OCI-LY3 (cell line): ENCODE results near the gene PES1.

ENCODE experiments used
- H2AFZ ChIP-seq: fragments of 200-600, 300-600 bp; shearing (Covaris generic); 2 replicates; pipeline ENCODE4 v1.6.0; 2014; ENCODE audit warnings: antibody characterized with exemption, low read depth, low read length
- H3K27ac ChIP-seq: fragments of 200-600, 300-600 bp; sonication (generic); 2 replicates; pipeline ENCODE4 v1.5.1; 2014; ENCODE audit warnings: mild to moderate bottlenecking, low read length, moderate library complexity, mixed read lengths
- H3K27me3 ChIP-seq: fragments of 200-600, 300-600 bp; sonication (generic); 2 replicates; pipeline ENCODE4 v1.6.1; 2014; ENCODE audit warnings: low read depth, low read length, mixed read lengths
- H3K36me3 ChIP-seq: fragments of 200-600, 300-600 bp; sonication (generic); replicated peaks from 2 replicates; pipeline ENCODE3; 2014; ENCODE audit warnings: low read depth, low read length, mixed read lengths
- H3K4me1 ChIP-seq: fragments of 300-600, 200-600 bp; sonication (generic); 2 replicates; pipeline ENCODE4 v1.6.1; 2014; ENCODE audit warnings: low read length, mixed read lengths
- H3K4me2 ChIP-seq: fragments of 200-600, 300-600 bp; sonication (generic); 2 replicates; pipeline ENCODE4 v1.6.1; 2014; ENCODE audit warnings: low read length, mixed read lengths
- H3K4me3 ChIP-seq: fragments of 300-600, 200-600 bp; sonication (generic); 2 replicates; pipeline ENCODE4 v1.5.1; 2014; ENCODE audit warnings: antibody characterized with exemption, mild to moderate bottlenecking, low read length, moderate library complexity
- H3K79me2 ChIP-seq: fragments of 300-600, 200-600 bp; shearing (Covaris generic); 2 replicates; pipeline ENCODE4 v1.6.1; 2014; ENCODE audit warnings: mild to moderate bottlenecking, low read length, mixed read lengths
- H3K9ac ChIP-seq: fragments of 300-600, 200-600 bp; shearing (Covaris generic); 2 replicates; pipeline ENCODE4 v1.6.0; 2014; ENCODE audit warnings: mild to moderate bottlenecking, low read length, moderate library complexity
- H3K9me3 ChIP-seq: fragments of 200-600, 300-600 bp; shearing (Covaris generic); 2 replicates; pipeline ENCODE4 v1.6.1; 2014; ENCODE audit warnings: low read length, mixed read lengths; ENCODE audit not compliant: insufficient read depth
- H4K20me1 ChIP-seq: fragments of 200-600, 300-600 bp; sonication (generic); 2 replicates; pipeline ENCODE4 v1.6.1; 2016; ENCODE audit warnings: low read length, mixed read lengths; ENCODE audit not compliant: insufficient read depth
- EZH2phosphoT487 ChIP-seq: fragments of 200-600 bp; shearing (Covaris generic); IDR thresholded peaks from 2 replicates; pipeline ENCODE4 v1.6.1; 2018; ENCODE audit warnings: antibody characterized with exemption, mixed run types, low read depth
- TF ChIP-seq, protein P1 (sequence below): fragments of 200-600, 300-600 bp; sonication (generic); IDR thresholded peaks from 2 replicates; pipeline ENCODE4 v1.5.1; 2014; ENCODE audit warnings: antibody characterized with exemption, low read length, low read depth

PES1 gene

DNA sequence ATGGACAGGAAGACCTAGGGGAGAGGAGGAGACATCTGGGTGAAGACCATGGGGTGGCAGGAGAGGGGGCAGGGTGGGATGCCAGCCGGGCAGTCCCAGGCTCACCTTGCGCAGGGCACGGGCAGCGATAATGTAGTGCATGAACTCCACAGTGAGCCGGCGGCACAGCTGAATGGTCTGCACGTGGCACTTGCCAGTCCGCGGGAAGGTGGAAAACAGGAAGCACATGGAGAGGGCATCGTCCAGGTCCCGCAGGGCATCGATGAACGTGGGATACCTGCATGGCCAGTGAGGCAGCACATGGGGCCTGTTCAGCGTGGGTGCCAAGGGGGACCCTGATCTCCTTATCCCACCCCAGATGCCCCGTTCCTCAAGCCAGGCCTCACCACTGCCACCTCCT, 7.3 kb downstream of the PES1 start:
- peaks cover 6% of the 10 kb centered on the region; the same call in 1 of the 2 replicates for H4K20me1 ChIP-seq
- H3K4me1 ChIP-seq: no peaks in the 10 kb centered on the region
- no peak overlapping the region for H3K4me2 ChIP-seq

DNA sequence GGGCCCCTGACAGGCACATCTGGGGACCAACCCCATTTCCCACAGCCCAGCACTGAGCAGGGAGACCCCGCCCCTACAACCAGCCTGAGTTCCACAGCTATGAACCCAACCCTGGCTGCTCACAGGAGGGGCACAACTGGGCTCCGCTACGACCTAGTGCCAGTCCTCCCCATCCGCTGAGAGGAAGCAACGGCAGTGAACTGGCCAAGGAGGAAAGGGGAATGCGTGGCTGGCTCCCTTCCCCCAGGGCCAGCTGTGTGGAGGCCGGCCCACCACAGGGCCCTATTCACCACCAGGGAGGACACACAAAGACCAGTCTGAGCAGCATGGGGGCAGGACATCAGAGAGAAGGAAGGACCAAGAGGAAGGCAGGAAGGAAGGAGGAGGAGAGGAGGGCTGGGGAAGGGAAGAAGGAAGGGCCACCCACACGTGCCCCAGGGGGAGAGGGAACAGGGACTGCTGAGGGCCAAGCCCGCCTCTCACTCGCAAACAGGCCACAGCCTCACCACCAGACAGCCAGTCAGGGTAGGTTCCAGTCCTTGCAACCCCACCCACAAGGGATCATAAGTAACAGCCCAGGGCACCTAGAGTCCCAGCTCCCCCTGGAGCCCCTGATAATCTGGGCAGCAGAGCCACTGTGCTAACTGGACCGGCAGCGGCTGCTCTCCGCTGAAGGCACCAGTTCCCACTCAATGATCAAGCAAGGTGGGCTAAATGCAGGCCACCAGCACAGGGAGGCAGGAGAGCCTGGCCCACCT, 8.7 kb downstream of the PES1 start:
- H3K36me3 ChIP-seq: peaks cover 96% of the 10 kb centered on the region
- no peak for TF ChIP-seq EZH2phosphoT487
- TF ChIP-seq, protein P1, sequence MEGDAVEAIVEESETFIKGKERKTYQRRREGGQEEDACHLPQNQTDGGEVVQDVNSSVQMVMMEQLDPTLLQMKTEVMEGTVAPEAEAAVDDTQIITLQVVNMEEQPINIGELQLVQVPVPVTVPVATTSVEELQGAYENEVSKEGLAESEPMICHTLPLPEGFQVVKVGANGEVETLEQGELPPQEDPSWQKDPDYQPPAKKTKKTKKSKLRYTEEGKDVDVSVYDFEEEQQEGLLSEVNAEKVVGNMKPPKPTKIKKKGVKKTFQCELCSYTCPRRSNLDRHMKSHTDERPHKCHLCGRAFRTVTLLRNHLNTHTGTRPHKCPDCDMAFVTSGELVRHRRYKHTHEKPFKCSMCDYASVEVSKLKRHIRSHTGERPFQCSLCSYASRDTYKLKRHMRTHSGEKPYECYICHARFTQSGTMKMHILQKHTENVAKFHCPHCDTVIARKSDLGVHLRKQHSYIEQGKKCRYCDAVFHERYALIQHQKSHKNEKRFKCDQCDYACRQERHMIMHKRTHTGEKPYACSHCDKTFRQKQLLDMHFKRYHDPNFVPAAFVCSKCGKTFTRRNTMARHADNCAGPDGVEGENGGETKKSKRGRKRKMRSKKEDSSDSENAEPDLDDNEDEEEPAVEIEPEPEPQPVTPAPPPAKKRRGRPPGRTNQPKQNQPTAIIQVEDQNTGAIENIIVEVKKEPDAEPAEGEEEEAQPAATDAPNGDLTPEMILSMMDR: no peak

More for the DNA sequence above, 7.3 kb downstream of the PES1 start:
- Histone ChIP-seq H3K4me3 (no peak overlapping the region), H3K9ac (no peak overlapping the region), H3K9me3 (no peaks in the 10 kb centered on the region), H3K27me3 (no peaks in the 10 kb centered on the region), H3K79me2 (peaks cover 17% of the 10 kb centered on the region), H3K36me3 (peaks cover 90% of the 10 kb centered on the region), H2AFZ (no peak overlapping the region), H3K27ac (no peak overlapping the region)
- no peak for TF ChIP-seq EZH2phosphoT487
- TF ChIP-seq, protein P1: no peak

GRCh38 chr22:30582051-30582450, 9.7 kb downstream of the PES1 start:
- H3K27me3 ChIP-seq: no peaks in the 10 kb centered on the region
- TF ChIP-seq EZH2phosphoT487: no peak
- TF ChIP-seq, protein P1: no peak
- H3K36me3 ChIP-seq: peaks cover 86% of the 10 kb centered on the region
- no peaks in the 10 kb centered on the region for H3K4me1 ChIP-seq
- peaks cover 6% of the 10 kb centered on the region; the same call in 1 of the 2 replicates for H4K20me1 ChIP-seq
- no peak overlapping the region for H3K4me2 ChIP-seq
- H3K79me2 ChIP-seq: peaks cover 8% of the 10 kb centered on the region; the same call in 1 of the 2 replicates
- no peak overlapping the region for H3K4me3 ChIP-seq
- no peak overlapping the region for H3K27ac ChIP-seq
- H2AFZ ChIP-seq: no peak overlapping the region
- H3K9ac ChIP-seq: no peak overlapping the region
- no peaks in the 10 kb centered on the region for H3K9me3 ChIP-seq

More for the DNA sequence above, 8.7 kb downstream of the PES1 start:
- H3K9ac ChIP-seq: no peak overlapping the region
- peaks cover 8% of the 10 kb centered on the region; the same call in 1 of the 2 replicates for H3K79me2 ChIP-seq
- H3K4me1 ChIP-seq: no peaks in the 10 kb centered on the region
- H3K4me3 ChIP-seq: no peak overlapping the region
- peaks cover 6% of the 10 kb centered on the region; the same call in 1 of the 2 replicates for H4K20me1 ChIP-seq
- no peak overlapping the region for H3K27ac ChIP-seq
- H3K9me3 ChIP-seq: no peaks in the 10 kb centered on the region
- H3K4me2 ChIP-seq: no peak overlapping the region
- H3K27me3 ChIP-seq: no peaks in the 10 kb centered on the region
- H2AFZ ChIP-seq: no peak overlapping the region

- no peaks in the 10 kb centered on the region for H3K4me1 ChIP-seq
- peaks cover 2% of the 10 kb centered on the region; the same call in 1 of the 2 replicates for H3K79me2 ChIP-seq
- no peaks in the 10 kb centered on the region for H3K27me3 ChIP-seq
- H4K20me1 ChIP-seq: peaks cover 9% of the 10 kb centered on the region; the same call in 1 of the 2 replicates
- H3K4me2 ChIP-seq: no peak overlapping the region
- no peak overlapping the region for H2AFZ ChIP-seq
- no peak overlapping the region for H3K27ac ChIP-seq
- TF ChIP-seq, protein P1: no peak
- TF ChIP-seq EZH2phosphoT487: no peak
- no peak overlapping the region for H3K4me3 ChIP-seq
- H3K36me3 ChIP-seq: peaks cover 82% of the 10 kb centered on the region
- H3K9me3 ChIP-seq: no peaks in the 10 kb centered on the region
- no peak overlapping the region for H3K9ac ChIP-seq
These were observed 10.8 kb downstream of the PES1 start for GRCh38 chr22:30580896-30581295.
